Activated T-cell treated with anti-CD3 and anti-CD28 coated beads for 48 hours (primary cell): Measurements from ENCODE around the gene LCORL.
"Not testable (repeated sequence)": the region's sequence is repeated elsewhere in the genome, so short reads cannot be mapped to it uniquely, and the experiment has no call there.

Experiments
- DNase-seq: peaks from one replicate; pipeline ENCODE4 v3.0.0-alpha.2; 2020; ENCODE audit warnings: low read depth

Gene LCORL

GRCh38 chr4:18020145-18020670 lies 1.3 kb downstream of the LCORL start:
- no peak for DNase-seq

- no peak for DNase-seq
These were observed 7.3 kb downstream of the LCORL start for GRCh38 chr4:18014269-18014668.

- DNase-seq, result no peak
These were observed 8.6 kb downstream of the LCORL start for GRCh38 chr4:18012807-18013462.

GRCh38 chr4:18012134-18012806 lies 9.3 kb downstream of the LCORL start:
- no peak for DNase-seq

GRCh38 chr4:18007625-18008024 lies 13.9 kb downstream of the LCORL start:
- DNase-seq, result no peak

- DNase-seq, result not testable (repeated sequence)
These were observed 15.1 kb downstream of the LCORL start for GRCh38 chr4:18006432-18006831.

GRCh38 chr4:17997129-17997528 lies 24.4 kb downstream of the LCORL start:
- DNase-seq, result no peak

GRCh38 chr4:17995165-17995564 lies 26.4 kb downstream of the LCORL start:
- no peak for DNase-seq

- DNase-seq, result no peak
These were observed 35.7 kb downstream of the LCORL start for GRCh38 chr4:17985832-17986231.

- no peak for DNase-seq
These were observed 40.5 kb downstream of the LCORL start for GRCh38 chr4:17981063-17981462.

GRCh38 chr4:17968721-17969120 lies 52.8 kb downstream of the LCORL start:
- no peak for DNase-seq

GRCh38 chr4:17967078-17967477 lies 54.5 kb downstream of the LCORL start:
- no peak for DNase-seq

GRCh38 chr4:17966312-17966711 lies 55.2 kb downstream of the LCORL start:
- no peak for DNase-seq

GRCh38 chr4:17964576-17964975 lies 57.0 kb downstream of the LCORL start:
- DNase-seq, result no peak

GRCh38 chr4:17962171-17962570 lies 59.4 kb downstream of the LCORL start:
- no peak for DNase-seq

- DNase-seq, result no peak
These were observed 60.3 kb downstream of the LCORL start for GRCh38 chr4:17961249-17961648.

- DNase-seq, result no peak
These were observed 63.4 kb downstream of the LCORL start for GRCh38 chr4:17958181-17958580.

GRCh38 chr4:17957688-17958087 lies 63.9 kb downstream of the LCORL start:
- no peak for DNase-seq

- DNase-seq, result no peak
These were observed 65.3 kb downstream of the LCORL start for GRCh38 chr4:17956245-17956644.

GRCh38 chr4:17945303-17945702 lies 76.3 kb downstream of the LCORL start:
- no peak for DNase-seq

GRCh38 chr4:17941731-17942130 lies 79.8 kb downstream of the LCORL start:
- DNase-seq, result no peak

GRCh38 chr4:17939054-17939453 lies 82.5 kb downstream of the LCORL start:
- DNase-seq, result no peak

GRCh38 chr4:17934286-17934685 lies 87.3 kb downstream of the LCORL start:
- DNase-seq, result no peak

GRCh38 chr4:17933126-17933525 lies 88.4 kb downstream of the LCORL start:
- DNase-seq, result no peak
